GM18505 (cell line): ENCODE results near the gene C5orf24.

Source experiments
- ATAC-seq: cut with Tn5 transposase; IDR thresholded peaks from one replicate; pipeline ENCODE4 v1.9.1; 2021; ENCODE audit not compliant: unreplicated experiment
- POLR2A ChIP-seq: IDR thresholded peaks from 4 replicates; pipeline ENCODE4 v1.6.1; 2011; ENCODE audit warnings: borderline replicate concordance; ENCODE audit not compliant: insufficient read depth, insufficient read length; ENCODE audit errors: extremely low read depth

Gene C5orf24

GRCh38 chr5:134845852-134846640, at the start of gene C5orf24:
Gene C5orf24, plus strand, starts transcription at chr5:134845968. Its CDS starts 8,933 bp downstream, at chr5:134854901.
- TF ChIP-seq POLR2A: peak; percentile 98
- peak; percentile 92 for ATAC-seq

- TF ChIP-seq POLR2A: no peak
- no peak for ATAC-seq
Observed at GRCh38 chr5:134798468-134798867, 47.3 kb upstream of the C5orf24 start.

- no peak for ATAC-seq
Observed at GRCh38 chr5:134803821-134804220, 41.9 kb upstream of the C5orf24 start.

GRCh38 chr5:134813407-134813806, 32.4 kb upstream of the C5orf24 start:
- peak; percentile 54 for ATAC-seq
- TF ChIP-seq POLR2A: no peak

More at GRCh38 chr5:134803821-134804220, 41.9 kb upstream of the C5orf24 start:
- no peak for TF ChIP-seq POLR2A

- peak; percentile 63 for ATAC-seq
- no peak for TF ChIP-seq POLR2A
Observed at GRCh38 chr5:134813827-134814226, 31.9 kb upstream of the C5orf24 start.

- TF ChIP-seq POLR2A: no peak
- ATAC-seq: no peak
Observed at GRCh38 chr5:134817006-134817405, 28.8 kb upstream of the C5orf24 start.

- no peak for TF ChIP-seq POLR2A
- ATAC-seq: no peak
Observed at GRCh38 chr5:134818776-134819175, 27.0 kb upstream of the C5orf24 start.

GRCh38 chr5:134819407-134819963, 26.3 kb upstream of the C5orf24 start:
- no peak for TF ChIP-seq POLR2A
- no peak for ATAC-seq

- no peak for TF ChIP-seq POLR2A
- no peak for ATAC-seq
Observed at GRCh38 chr5:134821841-134822240, 23.9 kb upstream of the C5orf24 start.

- TF ChIP-seq POLR2A: no peak
- no peak for ATAC-seq
Observed at GRCh38 chr5:134824681-134825080, 21.1 kb upstream of the C5orf24 start.

GRCh38 chr5:134825212-134825611, 20.6 kb upstream of the C5orf24 start:
- TF ChIP-seq POLR2A: no peak
- no peak for ATAC-seq

- TF ChIP-seq POLR2A: no peak
- ATAC-seq: no peak
Observed at GRCh38 chr5:134833340-134834032, 12.3 kb upstream of the C5orf24 start.

GRCh38 chr5:134835623-134836022, 10.1 kb upstream of the C5orf24 start:
- ATAC-seq: no peak

More at GRCh38 chr5:134835623-134836022, 10.1 kb upstream of the C5orf24 start:
- TF ChIP-seq POLR2A: no peak
